Measurements from ENCODE around the gene ACKR4. TPM values are rescaled to one million over a fixed set of nuclear protein-coding genes. Genes with fewer than 3 reads are reported as not detected.
"Not testable (repeated sequence)": the region's sequence is repeated elsewhere in the genome, so short reads cannot be mapped to it uniquely, and the experiment has no call there.

ACKR4 gene
- polyA plus RNA-seq, 4 donors = 1.2 to 24.4 (median 9.2) TPM

GRCh38 chr3:132597660-132598059, 590 bp downstream of the ACKR4 start:
- H3K27me3 ChIP-seq (ENCODE audit: control insufficient read depth in 3 of 3, insufficient read depth in 3 of 3, low read length in 3 of 3) = no peaks in the 10 kb centered on the region
- H3K4me1 ChIP-seq (ENCODE audit: control insufficient read depth in 3 of 3, insufficient read depth in 2 of 3, low read depth in 1 of 3, low read length in 2 of 3) = peaks cover 0 to 6% (median 0%) of the 10 kb centered on the region in 3 donors
- H3K9me3 ChIP-seq (ENCODE audit: control insufficient read depth in 2 of 2, insufficient read depth in 1 of 2, low read depth in 1 of 2, low read length in 1 of 2) = peaks cover 0 to 2% of the 10 kb centered on the region in 2 donors
- no peak overlapping the region for H3K4me3 ChIP-seq (ENCODE audit: low read depth in 1 of 3, low read length in 3 of 3)
- FAIRE-seq (peak; percentile 92), DNase-seq (peak; percentile 14 to 33)
- peaks cover 0 to 10% (median 1%) of the 10 kb centered on the region in 3 donors for H3K36me3 ChIP-seq (ENCODE audit: control insufficient read depth in 3 of 3, insufficient read depth in 2 of 3, low read depth in 1 of 3, low read length in 3 of 3)
- H3K27ac ChIP-seq (ENCODE audit: low read depth in 1 of 3, low read length in 2 of 3) = peak overlapping the region in 1 of 3 donors; percentile 28
- 21 to 59% (median 34%) methylated on average over 2 of the region's 2 CpGs for WGBS, 3 donors

GRCh38 chr3:132598181-132598580, 1.1 kb downstream of the ACKR4 start:
- FAIRE-seq = no peak
- no peaks in the 10 kb centered on the region for H3K27me3 ChIP-seq (ENCODE audit: control insufficient read depth in 3 of 3, insufficient read depth in 3 of 3, low read length in 3 of 3)
- H3K9me3 ChIP-seq (ENCODE audit: control insufficient read depth in 2 of 2, insufficient read depth in 1 of 2, low read depth in 1 of 2, low read length in 1 of 2) = peaks cover 0 to 2% of the 10 kb centered on the region in 2 donors
- H3K4me1 ChIP-seq (ENCODE audit: control insufficient read depth in 3 of 3, insufficient read depth in 2 of 3, low read depth in 1 of 3, low read length in 2 of 3) = peaks cover 0 to 6% (median 0%) of the 10 kb centered on the region in 3 donors
- peak overlapping the region in 1 of 3 donors; percentile 1 for H3K4me3 ChIP-seq (ENCODE audit: low read depth in 1 of 3, low read length in 3 of 3)
- no peak for DNase-seq
- 21 to 65% (median 39%) methylated on average over 3 of the region's 3 CpGs for WGBS, 3 donors
- H3K27ac ChIP-seq (ENCODE audit: low read depth in 1 of 3, low read length in 2 of 3) = no peak overlapping the region
- H3K36me3 ChIP-seq (ENCODE audit: control insufficient read depth in 3 of 3, insufficient read depth in 2 of 3, low read depth in 1 of 3, low read length in 3 of 3) = peaks cover 0 to 13% (median 1%) of the 10 kb centered on the region in 3 donors

GRCh38 chr3:132600614-132601013, 3.5 kb downstream of the ACKR4 start:
- WGBS, 3 donors = no CpG with 5 or more reads among the region's 1 CpG

GRCh38 chr3:132605374-132605792, 8.3 kb downstream of the ACKR4 start:
- WGBS, 3 donors = 82 to 94% (median 89%) methylated on average over 2 of the region's 2 CpGs
- Histone ChIP-seq H3K27me3 (ENCODE audit: control insufficient read depth in 3 of 3, insufficient read depth in 3 of 3, low read length in 3 of 3) (no peaks in the 10 kb centered on the region), H3K27ac (ENCODE audit: low read depth in 1 of 3, low read length in 2 of 3) (no peak overlapping the region), H3K9me3 (ENCODE audit: control insufficient read depth in 2 of 2, insufficient read depth in 1 of 2, low read depth in 1 of 2, low read length in 1 of 2) (no peaks in the 10 kb centered on the region), H3K36me3 (ENCODE audit: control insufficient read depth in 3 of 3, insufficient read depth in 2 of 3, low read depth in 1 of 3, low read length in 3 of 3) (peaks cover 0 to 10% (median 2%) of the 10 kb centered on the region in 3 donors), H3K4me1 (ENCODE audit: control insufficient read depth in 3 of 3, insufficient read depth in 2 of 3, low read depth in 1 of 3, low read length in 2 of 3) (no peaks in the 10 kb centered on the region), H3K4me3 (ENCODE audit: low read depth in 1 of 3, low read length in 3 of 3) (no peak overlapping the region)
- DNase-seq (no peak), FAIRE-seq (no peak)

More at GRCh38 chr3:132600614-132601013, 3.5 kb downstream of the ACKR4 start:
- DNase-seq; H3K27ac ChIP-seq (ENCODE audit: low read depth in 1 of 3, low read length in 2 of 3); H3K4me1 ChIP-seq (ENCODE audit: control insufficient read depth in 3 of 3, insufficient read depth in 2 of 3, low read depth in 1 of 3, low read length in 2 of 3); H3K4me3 ChIP-seq (ENCODE audit: low read depth in 1 of 3, low read length in 3 of 3); H3K9me3 ChIP-seq (ENCODE audit: control insufficient read depth in 2 of 2, insufficient read depth in 1 of 2, low read depth in 1 of 2, low read length in 1 of 2); FAIRE-seq; H3K27me3 ChIP-seq (ENCODE audit: control insufficient read depth in 3 of 3, insufficient read depth in 3 of 3, low read length in 3 of 3): not testable (repeated sequence)
- H3K36me3 ChIP-seq (ENCODE audit: control insufficient read depth in 3 of 3, insufficient read depth in 2 of 3, low read depth in 1 of 3, low read length in 3 of 3) = peaks cover 0 to 13% (median 2%) of the 10 kb centered on the region in 3 donors

GRCh38 chr3:132606085-132606484, 9.0 kb downstream of the ACKR4 start:
- Histone ChIP-seq H3K36me3 (ENCODE audit: control insufficient read depth in 3 of 3, insufficient read depth in 2 of 3, low read depth in 1 of 3, low read length in 3 of 3) (peaks cover 0 to 10% (median 2%) of the 10 kb centered on the region in 3 donors), H3K27ac (ENCODE audit: low read depth in 1 of 3, low read length in 2 of 3) (no peak overlapping the region), H3K4me3 (ENCODE audit: low read depth in 1 of 3, low read length in 3 of 3) (no peak overlapping the region), H3K9me3 (ENCODE audit: control insufficient read depth in 2 of 2, insufficient read depth in 1 of 2, low read depth in 1 of 2, low read length in 1 of 2) (no peaks in the 10 kb centered on the region), H3K4me1 (ENCODE audit: control insufficient read depth in 3 of 3, insufficient read depth in 2 of 3, low read depth in 1 of 3, low read length in 2 of 3) (no peaks in the 10 kb centered on the region), H3K27me3 (ENCODE audit: control insufficient read depth in 3 of 3, insufficient read depth in 3 of 3, low read length in 3 of 3) (no peaks in the 10 kb centered on the region)
- FAIRE-seq (no peak), DNase-seq (no peak)
- WGBS, 3 donors = 67 to 97% (median 89%) methylated on average over 1 of the region's 1 CpG

- DNase-seq; H3K36me3 ChIP-seq (ENCODE audit: control insufficient read depth in 3 of 3, insufficient read depth in 2 of 3, low read depth in 1 of 3, low read length in 3 of 3); FAIRE-seq; H3K4me1 ChIP-seq (ENCODE audit: control insufficient read depth in 3 of 3, insufficient read depth in 2 of 3, low read depth in 1 of 3, low read length in 2 of 3); H3K27ac ChIP-seq (ENCODE audit: low read depth in 1 of 3, low read length in 2 of 3); H3K27me3 ChIP-seq (ENCODE audit: control insufficient read depth in 3 of 3, insufficient read depth in 3 of 3, low read length in 3 of 3); H3K9me3 ChIP-seq (ENCODE audit: control insufficient read depth in 2 of 2, insufficient read depth in 1 of 2, low read depth in 1 of 2, low read length in 1 of 2); H3K4me3 ChIP-seq (ENCODE audit: low read depth in 1 of 3, low read length in 3 of 3): not testable (repeated sequence)
- WGBS, 3 donors = 84 to 98% (median 97%) methylated on average over 8 of the region's 8 CpGs
Observed at GRCh38 chr3:132606620-132607019, 9.6 kb downstream of the ACKR4 start.

- H3K4me3 ChIP-seq (ENCODE audit: low read depth in 1 of 3, low read length in 3 of 3); H3K9me3 ChIP-seq (ENCODE audit: control insufficient read depth in 2 of 2, insufficient read depth in 1 of 2, low read depth in 1 of 2, low read length in 1 of 2); H3K27ac ChIP-seq (ENCODE audit: low read depth in 1 of 3, low read length in 2 of 3); H3K27me3 ChIP-seq (ENCODE audit: control insufficient read depth in 3 of 3, insufficient read depth in 3 of 3, low read length in 3 of 3); DNase-seq; FAIRE-seq; H3K4me1 ChIP-seq (ENCODE audit: control insufficient read depth in 3 of 3, insufficient read depth in 2 of 3, low read depth in 1 of 3, low read length in 2 of 3): not testable (repeated sequence)
- WGBS, 3 donors = 96 to 100% (median 98%) methylated on average over 3 of the region's 3 CpGs
- peaks cover 0 to 12% (median 5%) of the 10 kb centered on the region in 3 donors for H3K36me3 ChIP-seq (ENCODE audit: control insufficient read depth in 3 of 3, insufficient read depth in 2 of 3, low read depth in 1 of 3, low read length in 3 of 3)
Observed at GRCh38 chr3:132615301-132615700, 18.2 kb downstream of the ACKR4 start.

GRCh38 chr3:132615881-132616280, 18.8 kb downstream of the ACKR4 start:
- H3K36me3 ChIP-seq (ENCODE audit: control insufficient read depth in 3 of 3, insufficient read depth in 2 of 3, low read depth in 1 of 3, low read length in 3 of 3) = peaks cover 0 to 12% (median 5%) of the 10 kb centered on the region in 3 donors
- no peaks in the 10 kb centered on the region for H3K9me3 ChIP-seq (ENCODE audit: control insufficient read depth in 2 of 2, insufficient read depth in 1 of 2, low read depth in 1 of 2, low read length in 1 of 2)
- H3K27ac ChIP-seq (ENCODE audit: low read depth in 1 of 3, low read length in 2 of 3) = no peak overlapping the region
- peaks cover 0 to 5% (median 0%) of the 10 kb centered on the region in 3 donors for H3K4me1 ChIP-seq (ENCODE audit: control insufficient read depth in 3 of 3, insufficient read depth in 2 of 3, low read depth in 1 of 3, low read length in 2 of 3)
- FAIRE-seq (no peak), DNase-seq (no peak)
- no peak overlapping the region for H3K4me3 ChIP-seq (ENCODE audit: low read depth in 1 of 3, low read length in 3 of 3)
- 52 to 60% (median 58%) methylated on average over 3 of the region's 3 CpGs for WGBS, 3 donors
- no peaks in the 10 kb centered on the region for H3K27me3 ChIP-seq (ENCODE audit: control insufficient read depth in 3 of 3, insufficient read depth in 3 of 3, low read length in 3 of 3)

- FAIRE-seq = no peak
- DNase-seq = peak; percentile 14 to 70
- H3K4me1 ChIP-seq (ENCODE audit: control insufficient read depth in 3 of 3, insufficient read depth in 2 of 3, low read depth in 1 of 3, low read length in 2 of 3) = peaks cover 0 to 5% (median 0%) of the 10 kb centered on the region in 3 donors
- no peak overlapping the region for H3K27ac ChIP-seq (ENCODE audit: low read depth in 1 of 3, low read length in 2 of 3)
- WGBS, 3 donors = 13 to 68% (median 32%) methylated on average over 1 of the region's 1 CpG
- no peaks in the 10 kb centered on the region for H3K27me3 ChIP-seq (ENCODE audit: control insufficient read depth in 3 of 3, insufficient read depth in 3 of 3, low read length in 3 of 3)
- H3K9me3 ChIP-seq (ENCODE audit: control insufficient read depth in 2 of 2, insufficient read depth in 1 of 2, low read depth in 1 of 2, low read length in 1 of 2) = peaks cover 0 to 2% of the 10 kb centered on the region in 2 donors
- peaks cover 0 to 12% (median 5%) of the 10 kb centered on the region in 3 donors for H3K36me3 ChIP-seq (ENCODE audit: control insufficient read depth in 3 of 3, insufficient read depth in 2 of 3, low read depth in 1 of 3, low read length in 3 of 3)
- H3K4me3 ChIP-seq (ENCODE audit: low read depth in 1 of 3, low read length in 3 of 3) = no peak overlapping the region
Observed at GRCh38 chr3:132616780-132617179, 19.7 kb downstream of the ACKR4 start.

All from small intestine (tissue), 7 donors.